ENCODE measurements around the gene PCDHB6.
"Not testable (repeated sequence)": the region's sequence is repeated elsewhere in the genome, so short reads cannot be mapped to it uniquely, and the experiment has no call there.

Gene PCDHB6

GRCh38 chr5:141196363-141196762 is 46.5 kb downstream of the PCDHB6 start:
- Mint-ChIP-seq H3K4me3 (no peak overlapping the region), H3K9me3 (peaks cover 89% of the 10 kb centered on the region), H3K36me3 (ENCODE audit: low read depth) (peaks cover 71% of the 10 kb centered on the region), H3K27me3 (ENCODE audit: low read depth, poor library complexity) (peaks cover 2% of the 10 kb centered on the region), H3K4me1 (no peaks in the 10 kb centered on the region), H3K27ac (no peak overlapping the region)
- no peak for TF ChIP-seq CTCF (IDR thresholded peaks at IDR 0.05)
- DNase-seq: no peak

GRCh38 chr5:141199359-141200235 is 49.7 kb downstream of the PCDHB6 start, which contains the start of gene PCDHB11:
Gene PCDHB11 (plus strand): TSS chr5:141199627. CDS start chr5:141199775, 148 bp downstream.
- H3K27me3 Mint-ChIP-seq (ENCODE audit: low read depth, poor library complexity): peaks cover 4% of the 10 kb centered on the region
- H3K36me3 Mint-ChIP-seq (ENCODE audit: low read depth): peaks cover 69% of the 10 kb centered on the region
- peak; percentile 16 for DNase-seq
- H3K4me1 Mint-ChIP-seq: no peaks in the 10 kb centered on the region
- TF ChIP-seq CTCF (IDR thresholded peaks at IDR 0.05): peak; percentile 11
- peaks cover 89% of the 10 kb centered on the region for H3K9me3 Mint-ChIP-seq
- H3K4me3 Mint-ChIP-seq: peak within 1 kb of the TSS; percentile 63
- H3K27ac Mint-ChIP-seq: peak within 1 kb of the TSS; percentile 20

GRCh38 chr5:141201126-141201525 is 51.3 kb downstream of the PCDHB6 start:
- H3K36me3 Mint-ChIP-seq (ENCODE audit: low read depth): peaks cover 73% of the 10 kb centered on the region
- H3K4me1 Mint-ChIP-seq: not testable (repeated sequence)

GRCh38 chr5:141201646-141202045 is 51.8 kb downstream of the PCDHB6 start:
- not testable (repeated sequence) for DNase-seq; H3K4me3 Mint-ChIP-seq; H3K27ac Mint-ChIP-seq; H3K27me3 Mint-ChIP-seq (ENCODE audit: low read depth, poor library complexity); H3K4me1 Mint-ChIP-seq
- Mint-ChIP-seq H3K9me3 (peaks cover 84% of the 10 kb centered on the region), H3K36me3 (ENCODE audit: low read depth) (peaks cover 68% of the 10 kb centered on the region)

More at GRCh38 chr5:141201126-141201525, 51.3 kb downstream of the PCDHB6 start:
- not testable (repeated sequence) for DNase-seq; H3K27me3 Mint-ChIP-seq (ENCODE audit: low read depth, poor library complexity); H3K27ac Mint-ChIP-seq; H3K4me3 Mint-ChIP-seq
- peaks cover 86% of the 10 kb centered on the region for H3K9me3 Mint-ChIP-seq
